ENCODE data around the gene PRSS38. TPM values are rescaled to one million over a fixed set of nuclear protein-coding genes. Genes with fewer than 3 reads are reported as not detected.

The PRSS38 gene
- total RNA-seq, 1 experiment from 2014 or later: not detected

DNA sequence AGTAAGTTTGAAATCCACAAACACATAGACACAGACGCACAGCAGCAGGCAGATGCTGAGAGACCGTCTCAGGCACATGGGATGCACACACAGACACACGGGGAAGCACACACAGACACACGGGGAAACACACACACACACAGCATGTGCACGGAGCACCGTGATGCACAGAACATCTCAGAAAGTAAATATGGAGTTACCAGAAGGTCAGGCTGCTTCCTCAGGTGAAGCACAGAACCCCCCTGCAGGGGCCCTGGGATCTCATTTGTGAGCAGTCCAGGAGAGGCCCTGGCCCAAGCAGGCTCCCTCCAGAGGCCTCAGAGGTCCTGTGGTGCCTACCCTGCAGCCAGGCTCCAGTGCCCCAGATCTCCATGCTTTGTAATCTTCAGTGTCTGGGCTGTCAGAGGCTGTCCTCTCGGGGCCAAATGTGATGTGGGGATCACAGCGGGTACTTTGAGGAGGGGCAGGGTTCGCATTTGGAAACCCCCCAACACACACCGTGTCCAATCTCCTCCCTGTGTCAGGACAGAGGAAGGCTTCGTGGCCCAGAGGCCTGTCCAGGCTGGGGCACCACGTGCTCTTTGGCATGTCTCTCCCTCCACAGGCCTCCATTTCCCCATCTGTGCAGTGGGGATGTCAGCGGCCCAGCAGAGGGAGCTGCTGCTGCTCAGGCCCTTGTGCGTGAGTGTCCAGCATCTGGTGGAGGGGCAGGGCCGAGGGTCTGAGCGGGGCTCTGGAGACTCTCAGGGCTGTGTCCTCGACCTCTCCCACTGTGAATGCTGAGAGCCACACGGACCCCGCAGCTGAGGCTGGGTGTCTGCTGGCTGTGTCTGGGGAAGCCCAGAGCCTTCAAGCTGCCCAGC lies 23.0 kb upstream of the PRSS38 start:
- no TSS peak for BruUV-seq (replicated peaks)
- H3K27me3 ChIP-seq (ENCODE audit: control insufficient read depth, insufficient read depth, low read length): no peaks in the 10 kb centered on the region
- no peak overlapping the region for H3K27ac ChIP-seq (ENCODE audit: low read length)
- CTCF ChIA-PET: no interaction called here
- H3K9me3 ChIP-seq (ENCODE audit: control insufficient read depth, insufficient read depth, low read depth, low read length): no peaks in the 10 kb centered on the region
- ATAC-seq (no peak), DNase-seq (ENCODE audit: low read depth, low spot score) (no peak)
- TF ChIP-seq, protein P1, sequence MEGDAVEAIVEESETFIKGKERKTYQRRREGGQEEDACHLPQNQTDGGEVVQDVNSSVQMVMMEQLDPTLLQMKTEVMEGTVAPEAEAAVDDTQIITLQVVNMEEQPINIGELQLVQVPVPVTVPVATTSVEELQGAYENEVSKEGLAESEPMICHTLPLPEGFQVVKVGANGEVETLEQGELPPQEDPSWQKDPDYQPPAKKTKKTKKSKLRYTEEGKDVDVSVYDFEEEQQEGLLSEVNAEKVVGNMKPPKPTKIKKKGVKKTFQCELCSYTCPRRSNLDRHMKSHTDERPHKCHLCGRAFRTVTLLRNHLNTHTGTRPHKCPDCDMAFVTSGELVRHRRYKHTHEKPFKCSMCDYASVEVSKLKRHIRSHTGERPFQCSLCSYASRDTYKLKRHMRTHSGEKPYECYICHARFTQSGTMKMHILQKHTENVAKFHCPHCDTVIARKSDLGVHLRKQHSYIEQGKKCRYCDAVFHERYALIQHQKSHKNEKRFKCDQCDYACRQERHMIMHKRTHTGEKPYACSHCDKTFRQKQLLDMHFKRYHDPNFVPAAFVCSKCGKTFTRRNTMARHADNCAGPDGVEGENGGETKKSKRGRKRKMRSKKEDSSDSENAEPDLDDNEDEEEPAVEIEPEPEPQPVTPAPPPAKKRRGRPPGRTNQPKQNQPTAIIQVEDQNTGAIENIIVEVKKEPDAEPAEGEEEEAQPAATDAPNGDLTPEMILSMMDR (IDR thresholded peaks at IDR 0.05): peak; percentile 72; the same call in 1 of the 2 replicates
- TF ChIP-seq POLR2AphosphoS5 (IDR thresholded peaks at IDR 0.05; ENCODE audit: low read depth, low read length): no peak
- H3K4me1 ChIP-seq (ENCODE audit: control insufficient read depth, insufficient read depth, low read length): peaks cover 36% of the 10 kb centered on the region
- intact Hi-C loops (cut with micrococcal nuclease; ENCODE audit: unreplicated experiment): loop anchor here (10.0 kb wide), 1 partner anchor 152 kb away; the partner anchor contains the start of gene WNT9A
- no peak overlapping the region for H3K4me3 ChIP-seq (ENCODE audit: low read depth in 2 of 2, low read length in 2 of 2)
- POLR2A ChIA-PET: no interaction called here
- H3K36me3 ChIP-seq (ENCODE audit: control insufficient read depth, insufficient read depth, low read length): no peaks in the 10 kb centered on the region
- in situ Hi-C loops (cut with HindIII; ENCODE audit: low pct_unique_long_range_greater_than_20kb, low sequenced_read_pairs): no loop called here

DNA sequence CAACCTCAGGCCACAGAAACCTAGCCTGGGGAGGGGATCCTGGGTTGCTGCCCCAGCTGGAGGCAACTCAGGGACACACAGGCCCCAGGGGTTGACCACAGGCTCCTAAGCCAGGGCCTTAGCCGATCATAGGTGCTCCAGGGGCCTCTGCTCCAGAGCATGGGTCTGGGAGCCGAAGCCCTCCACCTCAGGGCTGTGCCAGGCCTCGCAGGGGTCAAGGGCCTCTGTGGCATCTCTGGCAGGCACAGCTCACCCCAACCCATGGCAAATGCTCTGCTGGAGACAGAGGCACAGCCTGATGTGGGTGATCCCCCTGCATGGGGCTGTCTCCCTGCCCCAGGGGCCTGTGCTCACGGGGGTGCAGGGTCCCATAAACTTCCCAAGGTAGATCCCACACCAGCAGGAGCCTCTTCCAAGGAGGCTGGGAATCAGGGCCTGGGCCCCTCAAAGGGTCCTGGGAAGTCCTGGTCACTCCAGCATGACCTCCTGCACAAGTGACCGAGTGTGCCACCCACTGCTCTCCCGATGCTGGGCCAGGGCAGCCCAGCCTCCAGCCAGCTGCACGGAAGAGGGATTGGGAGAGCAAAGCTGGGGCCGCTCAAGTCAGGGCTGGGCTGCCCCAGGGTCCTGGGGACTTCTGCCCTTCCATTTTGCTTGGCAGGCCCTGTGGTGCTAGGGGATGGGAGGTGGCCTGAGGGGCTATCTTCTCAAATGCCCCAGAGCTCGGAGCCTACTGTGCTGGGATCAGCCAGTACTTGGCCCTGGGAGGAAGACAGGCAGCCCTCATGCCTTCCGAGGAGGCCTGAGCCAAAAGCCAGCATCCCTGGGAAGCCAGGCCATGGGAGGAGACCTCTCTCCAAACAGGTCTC lies 22.2 kb upstream of the PRSS38 start:
- ATAC-seq (peak; percentile 4; the same call in 1 of the 2 replicates), DNase-seq (ENCODE audit: low read depth, low spot score) (no peak)
- TF ChIP-seq, protein P2, sequence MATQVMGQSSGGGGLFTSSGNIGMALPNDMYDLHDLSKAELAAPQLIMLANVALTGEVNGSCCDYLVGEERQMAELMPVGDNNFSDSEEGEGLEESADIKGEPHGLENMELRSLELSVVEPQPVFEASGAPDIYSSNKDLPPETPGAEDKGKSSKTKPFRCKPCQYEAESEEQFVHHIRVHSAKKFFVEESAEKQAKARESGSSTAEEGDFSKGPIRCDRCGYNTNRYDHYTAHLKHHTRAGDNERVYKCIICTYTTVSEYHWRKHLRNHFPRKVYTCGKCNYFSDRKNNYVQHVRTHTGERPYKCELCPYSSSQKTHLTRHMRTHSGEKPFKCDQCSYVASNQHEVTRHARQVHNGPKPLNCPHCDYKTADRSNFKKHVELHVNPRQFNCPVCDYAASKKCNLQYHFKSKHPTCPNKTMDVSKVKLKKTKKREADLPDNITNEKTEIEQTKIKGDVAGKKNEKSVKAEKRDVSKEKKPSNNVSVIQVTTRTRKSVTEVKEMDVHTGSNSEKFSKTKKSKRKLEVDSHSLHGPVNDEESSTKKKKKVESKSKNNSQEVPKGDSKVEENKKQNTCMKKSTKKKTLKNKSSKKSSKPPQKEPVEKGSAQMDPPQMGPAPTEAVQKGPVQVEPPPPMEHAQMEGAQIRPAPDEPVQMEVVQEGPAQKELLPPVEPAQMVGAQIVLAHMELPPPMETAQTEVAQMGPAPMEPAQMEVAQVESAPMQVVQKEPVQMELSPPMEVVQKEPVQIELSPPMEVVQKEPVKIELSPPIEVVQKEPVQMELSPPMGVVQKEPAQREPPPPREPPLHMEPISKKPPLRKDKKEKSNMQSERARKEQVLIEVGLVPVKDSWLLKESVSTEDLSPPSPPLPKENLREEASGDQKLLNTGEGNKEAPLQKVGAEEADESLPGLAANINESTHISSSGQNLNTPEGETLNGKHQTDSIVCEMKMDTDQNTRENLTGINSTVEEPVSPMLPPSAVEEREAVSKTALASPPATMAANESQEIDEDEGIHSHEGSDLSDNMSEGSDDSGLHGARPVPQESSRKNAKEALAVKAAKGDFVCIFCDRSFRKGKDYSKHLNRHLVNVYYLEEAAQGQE (IDR thresholded peaks at IDR 0.05; ENCODE audit: insufficient read depth in 1 of 2, low read depth in 2 of 2, low read length in 1 of 2): no peak
- TF ChIP-seq POLR2AphosphoS5 (IDR thresholded peaks at IDR 0.05; ENCODE audit: low read depth, low read length) (no peak), SIN3A (IDR thresholded peaks at IDR 0.05; ENCODE audit: borderline replicate concordance, insufficient read depth, low read depth, low read length) (no peak), TCF7L2 (IDR thresholded peaks at IDR 0.05; ENCODE audit: low read depth, low read length) (no peak)
- TF ChIP-seq, protein P1 (IDR thresholded peaks at IDR 0.05): no peak
- in situ Hi-C loops (cut with HindIII; ENCODE audit: low pct_unique_long_range_greater_than_20kb, low sequenced_read_pairs) (no loop called here), intact Hi-C loops (cut with micrococcal nuclease; ENCODE audit: unreplicated experiment) (loop anchor here (10.0 kb wide), 1 partner anchor 151 kb away; the partner anchor contains the start of gene WNT9A)
- H3K9me3 ChIP-seq (ENCODE audit: control insufficient read depth, insufficient read depth, low read depth, low read length): no peaks in the 10 kb centered on the region
- H3K27ac ChIP-seq (ENCODE audit: low read length): peak overlapping the region; percentile 57
- H3K4me3 ChIP-seq (ENCODE audit: low read depth in 2 of 2, low read length in 2 of 2): no peak overlapping the region
- peaks cover 36% of the 10 kb centered on the region for H3K4me1 ChIP-seq (ENCODE audit: control insufficient read depth, insufficient read depth, low read length)
- H3K27me3 ChIP-seq (ENCODE audit: control insufficient read depth, insufficient read depth, low read length): no peaks in the 10 kb centered on the region
- POLR2A ChIA-PET: no interaction called here
- no TSS peak for BruUV-seq (replicated peaks)
- no peaks in the 10 kb centered on the region for H3K36me3 ChIP-seq (ENCODE audit: control insufficient read depth, insufficient read depth, low read length)
- CTCF ChIA-PET: interaction anchor here (0.6 kb wide), 1 partner anchor 150 kb away, joined by 3 read pairs; no protein-coding TSS in a partner anchor
